HG03354 (cell line): Measurements from ENCODE around the gene RBM23.

Experiments
- ATAC-seq: cut with Tn5 transposase; IDR thresholded peaks from one replicate; pipeline ENCODE4 v1.9.1; 2021; ENCODE audit warnings: mild to moderate bottlenecking; ENCODE audit not compliant: unreplicated experiment, poor library complexity, severe bottlenecking

Gene RBM23

DNA sequence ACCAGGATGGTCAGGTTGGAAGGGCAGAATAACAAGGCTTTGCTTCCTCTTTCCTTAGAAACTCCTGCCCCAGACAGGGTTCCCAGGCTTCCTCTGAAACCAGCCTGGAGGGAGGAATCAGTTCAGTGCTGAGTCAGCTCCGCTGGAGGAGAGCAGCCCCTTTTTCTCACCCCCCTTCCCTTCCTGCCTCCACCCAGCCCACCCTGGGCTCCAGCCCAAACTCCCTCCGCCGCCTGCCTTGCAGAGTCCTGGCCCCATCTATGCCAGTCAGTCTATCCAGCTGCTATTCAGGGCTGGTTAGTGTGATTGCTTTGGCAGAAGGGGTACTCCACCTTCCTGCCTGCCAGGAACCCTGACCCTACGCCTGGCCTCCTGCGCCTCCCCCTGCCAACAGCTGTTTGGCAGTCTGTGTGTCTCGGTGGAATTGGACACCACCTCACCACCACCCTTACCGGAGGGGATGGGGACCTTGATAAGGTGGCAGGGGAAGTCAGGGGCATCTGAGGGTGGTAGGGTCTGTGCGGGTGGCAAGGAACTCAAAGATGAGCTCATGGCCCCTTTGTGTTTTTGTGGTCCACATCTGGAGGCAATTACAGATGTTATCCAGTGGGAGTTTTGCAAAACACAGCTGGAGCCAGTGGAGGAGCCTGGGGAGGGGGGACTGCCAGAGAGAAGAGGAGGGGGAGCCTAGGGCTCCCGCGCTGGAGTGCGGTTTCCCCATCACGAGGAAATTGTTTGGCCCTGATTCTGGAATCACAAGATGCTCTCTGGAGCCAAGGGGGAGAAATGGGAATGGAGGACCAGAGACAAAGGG is 70.4 kb downstream of the RBM23 start:
- no peak for ATAC-seq

DNA sequence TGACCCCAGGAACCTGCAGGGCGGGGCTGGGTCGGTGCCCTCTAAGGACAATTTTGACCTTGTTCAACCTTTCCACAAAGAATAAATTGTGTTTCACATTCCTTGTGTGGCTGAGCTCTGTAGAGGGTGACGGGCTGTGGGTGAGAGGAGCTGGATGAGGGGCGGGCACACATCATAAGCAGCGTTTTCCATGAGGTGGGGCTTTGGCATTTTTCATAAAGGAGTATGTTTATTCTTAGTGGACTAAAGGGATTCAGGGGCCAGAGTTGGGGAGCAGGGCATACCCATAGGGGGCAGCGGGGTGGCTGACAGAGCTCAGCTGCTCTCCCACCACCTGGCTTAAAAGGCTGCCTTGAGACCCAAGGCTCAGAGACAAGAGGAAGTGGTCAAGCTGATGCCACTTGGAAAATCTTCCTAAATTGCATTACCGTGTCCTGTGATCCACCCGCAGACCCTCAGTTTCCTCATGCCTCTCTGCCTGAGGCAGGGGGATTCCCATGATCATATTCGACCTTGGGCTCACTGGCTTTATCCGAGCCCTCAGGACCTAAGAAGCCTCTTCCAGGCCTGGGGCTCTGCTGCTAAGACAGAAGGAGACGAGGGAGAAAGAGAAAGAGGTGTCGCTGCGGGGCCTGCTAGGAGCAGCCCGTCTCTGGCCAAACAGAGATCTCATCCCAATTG is 71.1 kb downstream of the RBM23 start:
- no peak for ATAC-seq

DNA sequence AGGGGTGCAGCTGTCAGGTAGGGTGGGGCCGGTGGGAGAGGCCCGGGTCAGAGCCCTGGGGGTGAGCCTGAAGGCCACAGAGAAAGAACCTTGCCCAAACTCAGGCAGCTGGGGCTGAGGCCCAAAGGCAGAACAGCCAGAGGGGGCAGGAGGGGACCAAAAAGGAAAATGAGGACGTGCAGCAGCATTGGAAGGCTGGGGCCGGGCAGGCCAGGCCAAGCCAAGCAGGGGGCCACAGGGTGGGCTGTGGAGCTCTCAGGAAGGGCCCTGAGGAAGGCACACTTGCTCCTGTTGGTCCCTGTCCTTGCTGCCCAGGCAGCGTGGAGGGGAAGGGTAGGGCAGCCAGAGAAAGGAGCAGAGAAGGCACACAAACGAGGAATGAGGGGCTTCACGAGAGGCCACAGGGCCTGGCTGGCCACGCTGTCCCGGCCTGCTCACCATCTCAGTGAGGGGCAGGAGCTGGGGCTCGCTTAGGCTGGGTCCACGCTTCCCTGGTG is 72.1 kb downstream of the RBM23 start:
- ATAC-seq: no peak

DNA sequence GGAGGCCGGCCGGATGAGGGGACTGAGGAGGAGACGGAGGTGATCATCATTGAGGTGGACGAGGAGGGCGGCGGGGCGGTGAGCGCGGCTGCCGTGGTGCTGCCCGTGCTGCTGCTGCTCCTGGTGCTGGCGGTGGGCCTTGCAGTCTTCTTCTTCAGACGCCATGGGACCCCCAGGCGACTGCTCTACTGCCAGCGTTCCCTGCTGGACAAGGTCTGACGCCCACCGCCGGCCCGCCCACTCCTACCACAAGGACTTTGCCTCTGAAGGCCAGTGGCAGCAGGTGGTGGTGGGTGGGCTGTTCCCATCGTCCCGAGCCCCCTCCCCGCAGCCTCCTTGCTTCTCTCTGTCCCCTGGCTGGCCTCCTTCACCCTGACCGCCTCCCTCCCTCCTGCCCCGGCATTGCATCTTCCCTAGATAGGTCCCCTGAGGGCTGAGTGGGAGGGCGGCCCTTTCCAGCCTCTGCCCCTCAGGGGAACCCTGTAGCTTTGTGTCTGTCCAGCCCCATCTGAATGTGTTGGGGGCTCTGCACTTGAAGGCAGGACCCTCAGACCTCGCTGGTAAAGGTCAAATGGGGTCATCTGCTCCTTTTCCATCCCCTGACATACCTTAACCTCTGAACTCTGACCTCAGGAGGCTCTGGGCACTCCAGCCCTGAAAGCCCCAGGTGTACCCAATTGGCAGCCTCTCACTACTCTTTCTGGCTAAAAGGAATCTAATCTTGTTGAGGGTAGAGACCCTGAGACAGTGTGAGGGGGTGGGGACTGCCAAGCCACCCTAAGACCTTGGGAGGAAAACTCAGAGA is 72.9 kb downstream of the RBM23 start:
- ATAC-seq: no peak

DNA sequence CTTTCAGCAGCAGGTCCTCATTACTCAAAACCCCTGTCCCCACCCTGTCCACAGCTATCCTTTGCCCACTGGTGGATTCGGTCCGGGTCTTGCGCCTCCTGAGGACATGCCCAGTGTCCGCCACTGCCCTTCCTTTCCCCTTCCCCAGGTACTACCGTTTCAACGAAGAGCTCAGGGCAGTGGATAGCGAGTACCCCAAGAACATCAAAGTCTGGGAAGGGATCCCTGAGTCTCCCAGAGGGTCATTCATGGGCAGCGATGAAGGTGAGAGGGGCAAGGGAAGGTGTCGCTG is 73.9 kb downstream of the RBM23 start:
- ATAC-seq: no peak

DNA sequence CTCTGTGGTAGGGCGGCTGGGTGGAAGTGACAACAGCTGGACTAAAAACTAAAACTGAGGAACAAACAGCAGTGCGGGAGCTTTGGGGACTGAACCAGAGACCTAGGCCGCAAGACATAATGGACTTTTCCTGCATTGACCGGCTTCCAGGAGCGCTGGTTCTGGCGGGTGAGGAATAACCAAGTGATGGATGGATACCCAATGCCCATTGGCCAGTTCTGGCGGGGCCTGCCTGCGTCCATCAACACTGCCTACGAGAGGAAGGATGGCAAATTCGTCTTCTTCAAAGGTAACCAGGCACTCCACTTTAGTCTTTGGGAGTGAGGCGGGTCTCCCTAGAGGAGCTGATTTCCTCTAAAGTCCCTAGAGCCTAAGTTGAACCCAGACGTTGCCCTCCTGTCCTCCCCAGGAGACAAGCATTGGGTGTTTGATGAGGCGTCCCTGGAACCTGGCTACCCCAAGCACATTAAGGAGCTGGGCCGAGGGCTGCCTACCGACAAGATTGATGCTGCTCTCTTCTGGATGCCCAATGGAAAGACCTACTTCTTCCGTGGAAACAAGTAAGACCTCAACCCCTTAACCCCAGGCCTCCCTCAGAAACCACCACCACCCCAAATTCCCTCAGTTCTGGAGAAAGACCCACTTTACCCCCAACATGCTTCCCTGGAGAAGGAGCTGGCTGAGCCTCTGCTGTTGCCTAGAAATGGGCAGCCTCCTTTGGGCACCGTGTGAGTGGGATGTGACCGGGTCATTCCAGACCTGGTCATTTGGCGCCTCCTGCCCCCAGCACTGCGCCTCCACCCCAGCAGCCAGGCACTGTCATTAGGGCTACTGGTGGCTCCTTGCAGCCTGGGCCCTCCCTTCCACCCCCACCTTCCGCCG is 74.5 kb downstream of the RBM23 start:
- no peak for ATAC-seq
